Activated CD4-positive, alpha-beta T cell treated with anti-CD3 and anti-CD28 coated beads, Interleukin-2, amount 50 U/mL, for 16 hours (primary cell): ENCODE measurements around the gene ADAMTS9.

Experiments
- DNase-seq: peaks from one replicate; pipeline ENCODE4 v3.0.0-alpha.2; 2020

Gene ADAMTS9

GRCh38 chr3:64483467-64483866, 204.3 kb downstream of the ADAMTS9 start:
- DNase-seq, result no peak

GRCh38 chr3:64475037-64475436, 212.8 kb downstream of the ADAMTS9 start:
- no peak for DNase-seq

GRCh38 chr3:64473466-64473865, 214.3 kb downstream of the ADAMTS9 start:
- DNase-seq, result no peak

GRCh38 chr3:64470436-64470835, 217.4 kb downstream of the ADAMTS9 start:
- no peak for DNase-seq

- DNase-seq, result no peak
These were observed 220.4 kb downstream of the ADAMTS9 start for GRCh38 chr3:64467255-64467944.
